ENCODE results near the gene CSNK1G2. TPM values are rescaled to one million over a fixed set of nuclear protein-coding genes. Genes with fewer than 3 reads are reported as not detected.

The CSNK1G2 gene
- total and polyA plus RNA-seq, 2 experiments from 2014 or later = 39.6 to 147 TPM

DNA sequence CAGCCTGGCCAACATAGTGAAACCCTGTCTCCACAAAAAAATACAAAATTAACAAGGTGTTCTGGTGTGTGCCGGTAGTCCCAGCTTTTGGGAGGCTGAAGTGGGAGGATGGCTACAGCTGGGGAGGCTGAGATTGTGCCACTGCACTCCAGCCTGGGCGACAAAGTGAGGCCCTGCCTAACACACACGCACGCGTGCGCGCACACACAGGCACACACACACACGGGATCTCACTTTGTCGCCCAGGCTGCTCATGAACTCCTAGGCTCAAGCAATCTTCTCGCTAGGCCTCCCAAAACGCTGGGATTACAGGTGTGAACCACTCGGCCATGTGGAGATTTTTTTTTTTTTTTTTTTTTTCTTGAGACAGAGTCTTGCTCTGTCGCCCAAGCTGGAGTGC is 77.8 kb downstream of the CSNK1G2 start:
- 0 out of 3 replicates have a peak, but pooled peaks cover 2% of the 10 kb centered on the region for H3K36me3 Mint-ChIP-seq (ENCODE audit: low read depth)
- no peak overlapping the region for H3K4me2 ChIP-seq
- H3K79me2 ChIP-seq (replicated peaks; ENCODE audit: insufficient read depth) = no peaks in the 10 kb centered on the region
- no peaks in the 10 kb centered on the region for H3K27me3 ChIP-seq (ENCODE audit: insufficient read depth)
- TF ChIP-seq REST (IDR thresholded peaks at IDR 0.05; ENCODE audit: unreplicated experiment) = no peak
- 0 out of 2 replicates have a peak, but pooled peaks cover 3% of the 10 kb centered on the region for H3K4me1 ChIP-seq (ENCODE audit: insufficient read depth)
- ATAC-seq = no peak
- H3K4me3 ChIP-seq = no peak overlapping the region
- H4K20me1 ChIP-seq (replicated peaks; ENCODE audit: insufficient read depth) = no peaks in the 10 kb centered on the region; the same call in 1 of the 2 replicates
- peaks cover 6% of the 10 kb centered on the region; the same call in 2 of the 3 replicates for H3K9me3 Mint-ChIP-seq
- H3K36me3 ChIP-seq (ENCODE audit: insufficient read depth) = no peaks in the 10 kb centered on the region
- H3K27me3 Mint-ChIP-seq (ENCODE audit: insufficient read depth, low read depth, poor library complexity) = peaks cover 20% of the 10 kb centered on the region
- H3K27ac ChIP-seq (ENCODE audit: low read depth) = no peak overlapping the region
- no peaks in the 10 kb centered on the region for H3K9me2 ChIP-seq (ENCODE audit: insufficient read depth)
- H3K4me1 Mint-ChIP-seq = no peaks in the 10 kb centered on the region; the same call in 2 of the 3 replicates
- H3F3A ChIP-seq (replicated peaks; ENCODE audit: low read depth) = peaks cover 9% of the 10 kb centered on the region; the same call in 1 of the 2 replicates
- H2AFZ ChIP-seq = no peak overlapping the region
- DNase-seq (ENCODE audit: low spot score) = no peak
- no peak overlapping the region for H3K27ac Mint-ChIP-seq
- no peak overlapping the region for H3K4me3 Mint-ChIP-seq

DNA sequence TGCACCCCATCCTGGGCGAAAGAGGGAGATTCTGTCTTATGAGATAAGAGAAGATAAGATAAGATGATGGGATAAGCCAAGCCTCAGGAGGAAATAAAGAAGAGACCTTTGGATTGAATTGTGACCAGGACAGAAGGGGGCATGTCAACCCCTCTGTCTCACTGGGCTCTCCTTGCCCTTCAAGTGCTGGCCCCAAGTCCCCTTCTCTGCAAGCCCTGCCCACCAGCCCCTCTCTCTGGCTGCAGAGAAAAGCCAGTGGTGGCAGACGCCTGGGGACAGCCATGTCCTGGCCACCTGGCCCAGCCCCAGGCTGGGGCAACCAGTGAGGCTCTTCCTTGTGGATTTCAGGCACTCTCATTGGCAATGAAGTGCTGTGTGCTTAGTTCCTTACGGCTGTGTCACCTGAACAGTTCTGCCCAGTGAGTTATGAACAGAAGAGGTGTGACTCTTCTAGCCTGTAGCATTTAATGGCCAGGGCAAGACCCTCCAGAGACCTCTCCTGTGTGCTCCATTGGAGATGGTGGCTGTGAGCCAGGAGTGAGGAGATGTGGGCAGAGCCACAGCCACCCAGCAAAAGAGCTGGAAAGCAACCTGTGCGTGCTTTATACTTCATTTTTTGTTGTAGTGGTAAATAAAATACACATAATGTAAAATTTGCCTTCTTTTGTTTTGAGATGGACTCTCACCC is 80.6 kb downstream of the CSNK1G2 start:
- no peak overlapping the region for H3K27ac Mint-ChIP-seq
- TF ChIP-seq, protein P1, sequence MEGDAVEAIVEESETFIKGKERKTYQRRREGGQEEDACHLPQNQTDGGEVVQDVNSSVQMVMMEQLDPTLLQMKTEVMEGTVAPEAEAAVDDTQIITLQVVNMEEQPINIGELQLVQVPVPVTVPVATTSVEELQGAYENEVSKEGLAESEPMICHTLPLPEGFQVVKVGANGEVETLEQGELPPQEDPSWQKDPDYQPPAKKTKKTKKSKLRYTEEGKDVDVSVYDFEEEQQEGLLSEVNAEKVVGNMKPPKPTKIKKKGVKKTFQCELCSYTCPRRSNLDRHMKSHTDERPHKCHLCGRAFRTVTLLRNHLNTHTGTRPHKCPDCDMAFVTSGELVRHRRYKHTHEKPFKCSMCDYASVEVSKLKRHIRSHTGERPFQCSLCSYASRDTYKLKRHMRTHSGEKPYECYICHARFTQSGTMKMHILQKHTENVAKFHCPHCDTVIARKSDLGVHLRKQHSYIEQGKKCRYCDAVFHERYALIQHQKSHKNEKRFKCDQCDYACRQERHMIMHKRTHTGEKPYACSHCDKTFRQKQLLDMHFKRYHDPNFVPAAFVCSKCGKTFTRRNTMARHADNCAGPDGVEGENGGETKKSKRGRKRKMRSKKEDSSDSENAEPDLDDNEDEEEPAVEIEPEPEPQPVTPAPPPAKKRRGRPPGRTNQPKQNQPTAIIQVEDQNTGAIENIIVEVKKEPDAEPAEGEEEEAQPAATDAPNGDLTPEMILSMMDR (conservative IDR thresholded peaks at IDR 0.05; ENCODE audit: low read depth in 2 of 2) = peak in 1 of 2 experiments; percentile 17; a peak in 1 of 4 replicates
- TF ChIP-seq ZNF462 (CRISPR knock-in tag; IDR thresholded peaks at IDR 0.05) = no peak
- no peaks in the 10 kb centered on the region for H3K4me1 Mint-ChIP-seq
- no peak overlapping the region for H3K4me3 Mint-ChIP-seq
- no peak overlapping the region for H3K4me2 ChIP-seq
- no peak overlapping the region for H3K4me3 ChIP-seq
- H3K4me1 ChIP-seq (ENCODE audit: insufficient read depth) = no peaks in the 10 kb centered on the region
- H3K79me2 ChIP-seq (replicated peaks; ENCODE audit: insufficient read depth) = no peaks in the 10 kb centered on the region
- peaks cover 17% of the 10 kb centered on the region for H3K9me3 Mint-ChIP-seq
- H3K36me3 ChIP-seq (ENCODE audit: insufficient read depth) = no peaks in the 10 kb centered on the region
- H4K20me1 ChIP-seq (replicated peaks; ENCODE audit: insufficient read depth) = no peaks in the 10 kb centered on the region; the same call in 1 of the 2 replicates
- no peaks in the 10 kb centered on the region for H3K9me2 ChIP-seq (ENCODE audit: insufficient read depth)
- no peak for ATAC-seq
- peaks cover 14% of the 10 kb centered on the region for H3K27me3 Mint-ChIP-seq (ENCODE audit: insufficient read depth, low read depth, poor library complexity)
- H2AFZ ChIP-seq = no peak overlapping the region
- no peak for DNase-seq (ENCODE audit: low spot score)
- no peaks in the 10 kb centered on the region for H3K27me3 ChIP-seq (ENCODE audit: insufficient read depth)
- peaks cover 4% of the 10 kb centered on the region; the same call in 1 of the 2 replicates for H3F3A ChIP-seq (replicated peaks; ENCODE audit: low read depth)
- H3K27ac ChIP-seq (ENCODE audit: low read depth) = no peak overlapping the region
- H3K36me3 Mint-ChIP-seq (ENCODE audit: low read depth) = peaks cover 12% of the 10 kb centered on the region; the same call in 2 of the 3 replicates

Measured in GM23338 (cell line).